IMR-90 (cell line): ENCODE measurements around the gene SYNE2. TPM values are rescaled to one million over a fixed set of nuclear protein-coding genes. Genes with fewer than 3 reads are reported as not detected.

Experiments used
- ATAC-seq: fragments of 200-7000 bp; cut with Tn5 transposase; 2 replicates; pipeline ENCODE4 v1.9.1; 2020; ENCODE audit warnings: low read depth, mild to moderate bottlenecking, moderate library complexity
- BruUV-seq: library from RNA; stranded (reverse); fragments of 400-500 nt; replicated peaks from 2 replicates; lab custom pipeline; 2021; lab: Mats Ljungman, UMichigan
- CTCF ChIA-PET: fragments of 300-600 bp; formaldehyde crosslinking; extraction: SDS; loops from one replicate; lab custom pipeline; 2021; ENCODE audit warnings: antibody characterized with exemption; lab: Yijun Ruan, JAX
- POLR2A ChIA-PET: fragments of 300-600 bp; sonication (Branson Sonifier 250); formaldehyde crosslinking; loops from one replicate; lab custom pipeline; 2022; ENCODE audit warnings: antibody characterized with exemption; ENCODE audit not compliant: unreplicated experiment; lab: Charles Lee
- DNase-seq: peaks from one replicate; pipeline ENCODE4 v3.0.0; 2013
- H2AFZ ChIP-seq: replicated peaks from 2 replicates; pipeline ENCODE3; 2013; ENCODE audit warnings: low read length, mild to moderate bottlenecking; ENCODE audit not compliant: poor library complexity
- H2AK5ac ChIP-seq: 2 replicates; pipeline ENCODE4 v1.6.1; 2013; ENCODE audit warnings: low read depth, low read length, inconsistent platforms
- H2AK9ac ChIP-seq: replicated peaks from 2 replicates; pipeline ENCODE3; 2013; ENCODE audit warnings: mild to moderate bottlenecking, low read depth, low read length, moderate library complexity; ENCODE audit not compliant: poor library complexity
- H2BK120ac ChIP-seq: 2 replicates; pipeline ENCODE4 v1.6.1; 2013; ENCODE audit warnings: low read depth, low read length, inconsistent platforms
- H2BK15ac ChIP-seq: 3 replicates; pipeline ENCODE4 v1.6.1; 2013; ENCODE audit warnings: low read depth, low read length, inconsistent platforms
- H2BK20ac ChIP-seq: 2 replicates; pipeline ENCODE4 v1.6.1; 2013; ENCODE audit warnings: low read depth, mild to moderate bottlenecking, inconsistent platforms, low read length, moderate library complexity
- H2BK5ac ChIP-seq: 2 replicates; pipeline ENCODE4 v1.6.1; 2013; ENCODE audit warnings: mild to moderate bottlenecking, low read depth, low read length, inconsistent platforms; ENCODE audit not compliant: poor library complexity, severe bottlenecking
- H3K14ac ChIP-seq: replicated peaks from 2 replicates; pipeline ENCODE4 v1.6.1; 2013; ENCODE audit warnings: low read depth, low read length, inconsistent platforms
- H3K18ac ChIP-seq: 2 replicates; pipeline ENCODE4 v1.6.1; 2013; ENCODE audit warnings: low read depth, low read length, control low read depth
- H3K23ac ChIP-seq: 2 replicates; pipeline ENCODE4 v1.6.1; 2013; ENCODE audit warnings: low read depth, low read length, inconsistent platforms
- H3K27ac ChIP-seq: 2 replicates; pipeline ENCODE4 v1.5.1; 2013; ENCODE audit warnings: mild to moderate bottlenecking, control low read depth, low read length; ENCODE audit not compliant: insufficient read depth
- H3K27me3 ChIP-seq: 2 replicates; pipeline ENCODE4 v1.6.1; 2013; ENCODE audit warnings: low read length; ENCODE audit not compliant: control insufficient read depth, insufficient read depth
- H3K36me3 ChIP-seq: 2 replicates; pipeline ENCODE4 v1.6.1; 2013; ENCODE audit warnings: low read length, mixed read lengths; ENCODE audit not compliant: control insufficient read depth, insufficient read depth
- H3K4ac ChIP-seq: 2 replicates; pipeline ENCODE4 v1.6.1; 2013; ENCODE audit warnings: low read depth, low read length, inconsistent platforms
- H3K4me1 ChIP-seq: 2 replicates; pipeline ENCODE4 v1.6.1; 2013; ENCODE audit warnings: low read length, mixed read lengths; ENCODE audit not compliant: control insufficient read depth, insufficient read depth
- H3K4me2 ChIP-seq: 2 replicates; pipeline ENCODE4 v1.6.1; 2013; ENCODE audit warnings: low read depth, mild to moderate bottlenecking, control low read depth, low read length, moderate library complexity
- H3K4me3 ChIP-seq: 2 replicates; pipeline ENCODE4 v1.5.1; 2013; ENCODE audit warnings: low read depth, mild to moderate bottlenecking, control low read depth, low read length, moderate library complexity; ENCODE audit not compliant: insufficient read depth
- H3K56ac ChIP-seq: 2 replicates; pipeline ENCODE4 v1.6.1; 2013; ENCODE audit warnings: low read length, inconsistent platforms; ENCODE audit not compliant: insufficient read depth; ENCODE audit errors: extremely low read depth
- H3K79me1 ChIP-seq, 2 experiments: 2 replicates each; pipeline ENCODE4 v1.6.1; 2013; ENCODE audit warnings: low read length in 2 of 2, inconsistent platforms in 1 of 2, low read depth in 1 of 2
- H3K9ac ChIP-seq: 2 replicates; pipeline ENCODE4 v1.6.1; 2013; ENCODE audit warnings: low read depth, low read length, control low read depth
- H3K9me1 ChIP-seq: 2 replicates; pipeline ENCODE4 v1.6.1; 2013; ENCODE audit warnings: low read length, inconsistent platforms; ENCODE audit not compliant: insufficient read depth
- H3K9me3 ChIP-seq: 2 replicates; pipeline ENCODE4 v1.6.1; 2013; ENCODE audit warnings: low read length; ENCODE audit not compliant: control insufficient read depth, insufficient read depth
- H4K20me1 ChIP-seq: 2 replicates; pipeline ENCODE4 v1.6.1; 2013; ENCODE audit warnings: low read length, inconsistent platforms; ENCODE audit not compliant: insufficient read depth
- H4K5ac ChIP-seq: 2 replicates; pipeline ENCODE4 v1.6.1; 2013; ENCODE audit warnings: mild to moderate bottlenecking, low read depth, low read length, control low read depth
- H4K8ac ChIP-seq, 2 experiments: 2 replicates each; pipeline ENCODE4 v1.6.1; 2013; ENCODE audit warnings: low read depth in 2 of 2, low read length in 2 of 2, control low read depth in 1 of 2, inconsistent platforms in 1 of 2
- H4K91ac ChIP-seq: 2 replicates; pipeline ENCODE4 v1.6.1; 2013; ENCODE audit warnings: low read depth, low read length, inconsistent platforms; ENCODE audit not compliant: insufficient read depth
- BHLHE40 ChIP-seq: fragments of 150-350 bp; IDR thresholded peaks from 2 replicates; pipeline ENCODE4 v1.6.1; 2016; ENCODE audit warnings: mild to moderate bottlenecking, low read depth, low read length
- CEBPB ChIP-seq: IDR thresholded peaks from 2 replicates; pipeline ENCODE4 v1.6.1; 2012; ENCODE audit warnings: low read depth, low read length, improper control_type of control experiment
- CHD1 ChIP-seq: IDR thresholded peaks from 2 replicates; pipeline ENCODE4 v1.6.1; 2012; ENCODE audit warnings: low read depth, low read length, improper control_type of control experiment
- FOS ChIP-seq: fragments of 150-350 bp; IDR thresholded peaks from 2 replicates; pipeline ENCODE4 v1.6.1; 2016; ENCODE audit warnings: low read depth, low read length
- MAFK ChIP-seq: IDR thresholded peaks from 2 replicates; pipeline ENCODE4 v1.6.1; 2012; ENCODE audit warnings: low read depth, low read length, improper control_type of control experiment
- MAZ ChIP-seq: IDR thresholded peaks from 2 replicates; pipeline ENCODE4 v1.6.1; 2012; ENCODE audit warnings: low read depth, mild to moderate bottlenecking, low read length, improper control_type of control experiment, moderate library complexity, borderline replicate concordance
- MXI1 ChIP-seq: IDR thresholded peaks from 2 replicates; pipeline ENCODE4 v1.6.1; 2012; ENCODE audit warnings: low read depth, mild to moderate bottlenecking, low read length, moderate library complexity, borderline replicate concordance
- NFE2L2 ChIP-seq: fragments of 150-350 bp; IDR thresholded peaks from 2 replicates; pipeline ENCODE4 v1.6.1; 2016; ENCODE audit warnings: low read depth, mild to moderate bottlenecking, low read length
- POLR2A ChIP-seq: IDR thresholded peaks from 2 replicates; pipeline ENCODE4 v1.6.1; 2012; ENCODE audit warnings: mild to moderate bottlenecking, low read depth, low read length
- RAD21 ChIP-seq: IDR thresholded peaks from 2 replicates; pipeline ENCODE4 v1.6.1; 2012; ENCODE audit warnings: low read length, improper control_type of control experiment
- RCOR1 ChIP-seq: IDR thresholded peaks from 2 replicates; pipeline ENCODE4 v1.6.1; 2012; ENCODE audit warnings: mild to moderate bottlenecking, low read length, improper control_type of control experiment; ENCODE audit not compliant: insufficient replicate concordance
- RFX5 ChIP-seq: IDR thresholded peaks from 2 replicates; pipeline ENCODE4 v1.8.0; 2012; ENCODE audit warnings: low read depth, mild to moderate bottlenecking, low read length, moderate library complexity
- WGBS, 2 experiments: methylation state at CpG; one replicate each; pipeline versions ENCODE4 v1.1.5 to v1.1.7; 2013; ENCODE audit warnings: missing lambda C conversion rate in 2 of 2; ENCODE audit not compliant: insufficient read length in 1 of 2; ENCODE audit errors: extremely low coverage in 2 of 2; 5-methylcytosine and 5-hydroxymethylcytosine counted together
- dilution Hi-C: fragments of 300-500 bp; cut with HindIII; formaldehyde crosslinking; loops from one replicate; pipeline ENCODE4 v1.14.3; 2018; ENCODE audit warnings: low sequenced_read_pairs; ENCODE audit not compliant: unreplicated experiment
- in situ Hi-C: fragments of 300-500 bp; cut with MboI; formaldehyde crosslinking; loops from 3 replicates; pipeline ENCODE4 v1.14.3; 2019; ENCODE audit warnings: low sequenced_read_pairs, inconsistent platforms, mixed read lengths
- intact Hi-C: fragments of 100-400 bp; cut with micrococcal nuclease; formaldehyde crosslinking; loops from 2 replicates; pipeline ENCODE4 v1.10.0; 2022
- polyA plus RNA-seq, 3 experiments: library from polyadenylated mRNA; depleted of rRNA; stranded (reverse); fragments of >200 nt; gene quantifications; 2 replicates each; pipeline ENCODE4 v1.2.3, GENCODE V29; 2012; ENCODE audit warnings: low replicate concordance in 1 of 3
- total RNA-seq: library from RNA; depleted of rRNA; stranded (reverse); fragments of >200 nt; gene quantifications from 2 replicates; pipeline ENCODE4 v1.2.3, GENCODE V29; 2012
- TF ChIP-seq, protein P1 (sequence below): conservative IDR thresholded peaks from 2 replicates; pipeline ENCODE4 v1.5.1; 2012; ENCODE audit warnings: mild to moderate bottlenecking, low read depth, low read length, improper control_type of control experiment

The SYNE2 gene
- total and polyA plus RNA-seq, 2 of the 4 experiments (the other 2 are of a cell fraction): 5.2 to 28.9 TPM

GRCh38 chr14:64000749-64001148 is 147.9 kb downstream of the SYNE2 start:
- intact Hi-C loops: no loop called here

More at GRCh38 chr14:64000749-64001148, 147.9 kb downstream of the SYNE2 start:
- H3K27ac ChIP-seq: no peak overlapping the region
- H3K4me3 ChIP-seq: no peak overlapping the region
- no peak overlapping the region for H4K91ac ChIP-seq
- H2BK120ac ChIP-seq: no peak overlapping the region
- H3K4me2 ChIP-seq: no peak overlapping the region
- H3K9ac ChIP-seq: no peak overlapping the region
- H3K9me1 ChIP-seq: peaks cover 5% of the 10 kb centered on the region; the same call in 1 of the 2 replicates
- dilution Hi-C loops: no loop called here
- TF ChIP-seq MAFK: no peak
- TF ChIP-seq MXI1: no peak
- TF ChIP-seq BHLHE40: no peak
- TF ChIP-seq CHD1: no peak
- TF ChIP-seq CEBPB: no peak
- TF ChIP-seq MAZ: no peak
- TF ChIP-seq RCOR1: no peak
- TF ChIP-seq RAD21: no peak
- no peak for TF ChIP-seq FOS
- no peak for TF ChIP-seq RFX5
- TF ChIP-seq POLR2A: no peak
- TF ChIP-seq, protein P1, sequence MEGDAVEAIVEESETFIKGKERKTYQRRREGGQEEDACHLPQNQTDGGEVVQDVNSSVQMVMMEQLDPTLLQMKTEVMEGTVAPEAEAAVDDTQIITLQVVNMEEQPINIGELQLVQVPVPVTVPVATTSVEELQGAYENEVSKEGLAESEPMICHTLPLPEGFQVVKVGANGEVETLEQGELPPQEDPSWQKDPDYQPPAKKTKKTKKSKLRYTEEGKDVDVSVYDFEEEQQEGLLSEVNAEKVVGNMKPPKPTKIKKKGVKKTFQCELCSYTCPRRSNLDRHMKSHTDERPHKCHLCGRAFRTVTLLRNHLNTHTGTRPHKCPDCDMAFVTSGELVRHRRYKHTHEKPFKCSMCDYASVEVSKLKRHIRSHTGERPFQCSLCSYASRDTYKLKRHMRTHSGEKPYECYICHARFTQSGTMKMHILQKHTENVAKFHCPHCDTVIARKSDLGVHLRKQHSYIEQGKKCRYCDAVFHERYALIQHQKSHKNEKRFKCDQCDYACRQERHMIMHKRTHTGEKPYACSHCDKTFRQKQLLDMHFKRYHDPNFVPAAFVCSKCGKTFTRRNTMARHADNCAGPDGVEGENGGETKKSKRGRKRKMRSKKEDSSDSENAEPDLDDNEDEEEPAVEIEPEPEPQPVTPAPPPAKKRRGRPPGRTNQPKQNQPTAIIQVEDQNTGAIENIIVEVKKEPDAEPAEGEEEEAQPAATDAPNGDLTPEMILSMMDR: no peak
- no peak for TF ChIP-seq NFE2L2
- no peak overlapping the region for H4K8ac ChIP-seq
- ATAC-seq (no peak), DNase-seq (no peak)
- in situ Hi-C loops: loop anchor here (25.0 kb wide), 1 partner anchor 487 kb away; no protein-coding TSS in a partner anchor
- WGBS, 2 experiments: no CpG with 5 or more reads among the region's 1 CpG
- no peaks in the 10 kb centered on the region for H4K20me1 ChIP-seq
- POLR2A ChIA-PET: no interaction called here
- H2BK15ac ChIP-seq: no peak overlapping the region
- no TSS peak for BruUV-seq
- no peak overlapping the region for H2AFZ ChIP-seq
- no peak overlapping the region for H2BK5ac ChIP-seq
- CTCF ChIA-PET: interaction anchor here (0.6 kb wide), 1 partner anchor 304 kb away, joined by 3 read pairs; no protein-coding TSS in a partner anchor
- no peaks in the 10 kb centered on the region for H3K27me3 ChIP-seq
- no peaks in the 10 kb centered on the region for H3K36me3 ChIP-seq
- no peak overlapping the region for H3K4ac ChIP-seq
- H2AK9ac ChIP-seq: no peak overlapping the region
- H2AK5ac ChIP-seq: no peak overlapping the region
- no peak overlapping the region for H3K14ac ChIP-seq
- H3K18ac ChIP-seq: no peak overlapping the region
- no peaks in the 10 kb centered on the region for H3K79me1 ChIP-seq
- no peak overlapping the region for H2BK20ac ChIP-seq
- no peaks in the 10 kb centered on the region for H3K9me3 ChIP-seq
- H3K56ac ChIP-seq: no peak overlapping the region
- no peak overlapping the region for H4K5ac ChIP-seq
- no peak overlapping the region for H3K23ac ChIP-seq
- H3K4me1 ChIP-seq: no peaks in the 10 kb centered on the region
